Fibroblast of the aortic adventitia (primary cell): Measurements from ENCODE around the gene GRIK2. TPM values are rescaled to one million over a fixed set of nuclear protein-coding genes. Genes with fewer than 3 reads are reported as not detected.

Source experiments
- DNase-seq: peaks from one replicate; pipeline ENCODE4 v3.0.0-alpha.2; 2010; ENCODE audit warnings: low read depth
- H3K4me3 ChIP-seq: 2 replicates; pipeline ENCODE4 v1.5.1; 2011; ENCODE audit warnings: low read depth, mild to moderate bottlenecking, control low read depth, low read length, moderate library complexity
- CTCF ChIP-seq: IDR thresholded peaks from 2 replicates; pipeline ENCODE4 v1.5.1; 2011; ENCODE audit warnings: mild to moderate bottlenecking, low read length, control low read depth, inconsistent platforms; ENCODE audit not compliant: insufficient read depth
- total RNA-seq: library from RNA; depleted of rRNA; stranded (reverse); fragments of >200 nt; gene quantifications from 2 replicates; pipeline ENCODE4 v1.2.3, GENCODE V29; 2012; ENCODE audit warnings: low replicate concordance

Gene GRIK2
- total RNA-seq, 1 donor, result 8.9 TPM

- DNase-seq, result no peak
- TF ChIP-seq CTCF, result no peak
- H3K4me3 ChIP-seq, result no peak overlapping the region
Measured at GRCh38 chr6:101400326-101401135, 7.0 kb downstream of the GRIK2 start.

DNA sequence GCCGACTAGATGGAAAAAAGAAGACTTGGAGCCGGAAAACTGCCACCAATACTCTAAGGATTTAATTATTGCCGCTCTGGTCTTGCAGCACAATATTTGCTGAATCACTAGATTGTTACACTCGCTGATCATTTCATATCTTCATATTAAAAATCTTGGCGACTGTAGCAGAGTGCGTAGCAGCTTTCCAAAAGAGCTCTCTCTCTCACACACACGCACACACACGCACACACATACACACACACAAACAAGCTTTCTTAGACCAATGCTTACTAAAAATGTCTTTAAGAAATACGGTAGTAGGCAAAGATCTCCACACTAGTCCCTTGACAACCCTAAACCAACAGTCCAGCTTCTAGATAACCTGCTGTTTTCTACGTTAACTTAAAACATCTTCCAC is 7.7 kb downstream of the GRIK2 start:
- no peak overlapping the region for H3K4me3 ChIP-seq
- TF ChIP-seq CTCF, result no peak
- no peak for DNase-seq

GRCh38 chr6:101401792-101402621 is 8.5 kb downstream of the GRIK2 start:
- DNase-seq, result no peak
- H3K4me3 ChIP-seq, result peak overlapping the region; percentile 52
- no peak for TF ChIP-seq CTCF

- no peak for TF ChIP-seq CTCF
- no peak for DNase-seq
- peak overlapping the region; percentile 52 for H3K4me3 ChIP-seq
Measured at GRCh38 chr6:101402622-101403031, 9.1 kb downstream of the GRIK2 start.

DNA sequence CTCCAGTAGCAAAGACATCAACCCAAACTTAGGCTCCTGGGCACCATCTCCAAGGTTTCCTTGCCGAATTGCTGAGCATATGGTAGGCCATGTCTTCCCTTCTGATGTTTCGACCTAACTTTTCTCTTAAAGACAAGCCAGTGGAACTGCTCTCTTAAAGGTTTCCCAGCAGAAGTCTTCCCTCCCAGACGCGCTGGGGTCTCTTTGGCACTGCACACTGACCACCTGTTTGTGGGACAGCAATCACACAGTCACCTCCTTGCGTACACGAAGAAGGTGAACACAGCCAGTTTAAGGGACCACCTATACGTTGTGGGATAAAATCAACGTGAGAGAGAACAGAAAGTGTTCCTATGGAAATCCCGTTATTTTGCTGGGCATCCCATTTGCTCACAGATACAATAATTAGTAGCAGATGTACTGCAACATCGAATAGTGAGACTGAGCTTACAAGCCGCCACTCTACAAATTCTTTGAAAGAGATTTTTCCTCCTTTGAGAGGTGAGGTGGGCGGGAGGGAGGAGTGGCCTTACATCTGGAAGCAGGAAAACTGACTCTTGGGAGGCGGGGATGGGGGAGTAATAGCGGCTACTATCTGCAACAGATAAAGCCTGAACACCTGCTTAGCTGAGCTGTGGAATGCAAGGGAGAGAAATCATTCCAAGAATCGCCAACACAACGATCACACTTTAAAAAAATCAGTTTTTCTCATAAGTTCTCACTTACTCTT is 9.9 kb downstream of the GRIK2 start:
- no peak overlapping the region for H3K4me3 ChIP-seq
- no peak for DNase-seq

More for the DNA sequence above, 9.9 kb downstream of the GRIK2 start:
- TF ChIP-seq CTCF, result no peak
